Loucy (cell line): ENCODE measurements around the gene BPIFB2.

Experiments used
- H2AFZ ChIP-seq: fragments of 200-600 bp; sonication (generic); 2 replicates; pipeline ENCODE4 v1.6.0; 2016; ENCODE audit warnings: antibody characterized with exemption, mild to moderate bottlenecking, low read length, moderate library complexity
- H3F3A ChIP-seq: fragments of 200-600 bp; 2 replicates; pipeline ENCODE4 v1.6.0; 2016; ENCODE audit warnings: antibody characterized with exemption, low read depth, mild to moderate bottlenecking
- H3K27me3 ChIP-seq: fragments of 200-600 bp; sonication (generic); 2 replicates; pipeline ENCODE4 v1.6.1; 2014; ENCODE audit warnings: low read length, mild to moderate bottlenecking; ENCODE audit not compliant: insufficient read depth, poor library complexity, severe bottlenecking
- H3K36me3 ChIP-seq: fragments of 200-600 bp; sonication (generic); 2 replicates; pipeline ENCODE4 v1.6.1; 2016; ENCODE audit warnings: low read length; ENCODE audit not compliant: insufficient read depth
- H3K4me1 ChIP-seq: fragments of 200-600 bp; sonication (generic); 2 replicates; pipeline ENCODE4 v1.5.1; 2014; ENCODE audit warnings: low read length, mild to moderate bottlenecking; ENCODE audit not compliant: insufficient read depth, poor library complexity, severe bottlenecking
- H3K4me2 ChIP-seq: fragments of 200-600 bp; sonication (generic); 2 replicates; pipeline ENCODE4 v1.6.0; 2014; ENCODE audit warnings: antibody characterized with exemption, low read length, low read depth, mild to moderate bottlenecking; ENCODE audit not compliant: poor library complexity, severe bottlenecking
- H3K4me3 ChIP-seq: fragments of 200-600 bp; sonication (generic); 2 replicates; pipeline ENCODE4 v1.5.1; 2014; ENCODE audit warnings: low read length, mild to moderate bottlenecking, mixed read lengths; ENCODE audit not compliant: poor library complexity, severe bottlenecking
- H3K79me2 ChIP-seq: fragments of 200-600 bp; sonication (generic); 2 replicates; pipeline ENCODE4 v1.6.1; 2014; ENCODE audit warnings: low read length; ENCODE audit not compliant: insufficient read depth
- H3K9ac ChIP-seq: fragments of 200-600 bp; sonication (generic); 2 replicates; pipeline ENCODE4 v1.6.0; 2014; ENCODE audit warnings: mild to moderate bottlenecking, low read depth, low read length, moderate library complexity; ENCODE audit not compliant: poor library complexity, severe bottlenecking
- H3K9me2 ChIP-seq: fragments of 200-600 bp; sonication (generic); replicated peaks from 2 replicates; pipeline ENCODE4 v1.6.1; 2016; ENCODE audit warnings: low read depth, low read length, mixed read lengths
- H3K9me3 ChIP-seq: fragments of 200-600 bp; sonication (generic); 2 replicates; pipeline ENCODE4 v1.6.1; 2014; ENCODE audit warnings: mild to moderate bottlenecking, antibody characterized with exemption, low read length, low read depth; ENCODE audit not compliant: insufficient read depth
- H4K20me1 ChIP-seq: fragments of 200-600 bp; sonication (generic); 2 replicates; pipeline ENCODE4 v1.6.0; 2014; ENCODE audit warnings: antibody characterized with exemption, low read length, mild to moderate bottlenecking; ENCODE audit not compliant: insufficient read depth, poor library complexity, severe bottlenecking
- CTCF ChIP-seq: fragments of 200-600 bp; sonication (generic); conservative IDR thresholded peaks from 2 replicates; pipeline ENCODE4 v1.5.1; 2014; ENCODE audit warnings: mild to moderate bottlenecking, antibody characterized with exemption, low read length
- EZH2phosphoT487 ChIP-seq: fragments of 200-600 bp; IDR thresholded peaks from 2 replicates; pipeline ENCODE4 v1.6.1; 2018; ENCODE audit warnings: antibody characterized with exemption, mild to moderate bottlenecking, moderate library complexity, borderline replicate concordance

Gene BPIFB2

GRCh38 chr20:33059136-33059535, 51.6 kb downstream of the BPIFB2 start:
- H3K9me3 ChIP-seq = no peaks in the 10 kb centered on the region
- TF ChIP-seq CTCF = no peak
- no peak for TF ChIP-seq EZH2phosphoT487
- H3K4me2 ChIP-seq = no peak overlapping the region
- no peaks in the 10 kb centered on the region for H4K20me1 ChIP-seq
- H3F3A ChIP-seq = no peaks in the 10 kb centered on the region
- no peak overlapping the region for H3K4me3 ChIP-seq
- H3K79me2 ChIP-seq = no peaks in the 10 kb centered on the region
- no peaks in the 10 kb centered on the region for H3K4me1 ChIP-seq
- no peak overlapping the region for H3K9ac ChIP-seq
- H3K36me3 ChIP-seq = no peaks in the 10 kb centered on the region
- H2AFZ ChIP-seq = no peak overlapping the region
- no peaks in the 10 kb centered on the region for H3K27me3 ChIP-seq
- H3K9me2 ChIP-seq = no peaks in the 10 kb centered on the region

DNA sequence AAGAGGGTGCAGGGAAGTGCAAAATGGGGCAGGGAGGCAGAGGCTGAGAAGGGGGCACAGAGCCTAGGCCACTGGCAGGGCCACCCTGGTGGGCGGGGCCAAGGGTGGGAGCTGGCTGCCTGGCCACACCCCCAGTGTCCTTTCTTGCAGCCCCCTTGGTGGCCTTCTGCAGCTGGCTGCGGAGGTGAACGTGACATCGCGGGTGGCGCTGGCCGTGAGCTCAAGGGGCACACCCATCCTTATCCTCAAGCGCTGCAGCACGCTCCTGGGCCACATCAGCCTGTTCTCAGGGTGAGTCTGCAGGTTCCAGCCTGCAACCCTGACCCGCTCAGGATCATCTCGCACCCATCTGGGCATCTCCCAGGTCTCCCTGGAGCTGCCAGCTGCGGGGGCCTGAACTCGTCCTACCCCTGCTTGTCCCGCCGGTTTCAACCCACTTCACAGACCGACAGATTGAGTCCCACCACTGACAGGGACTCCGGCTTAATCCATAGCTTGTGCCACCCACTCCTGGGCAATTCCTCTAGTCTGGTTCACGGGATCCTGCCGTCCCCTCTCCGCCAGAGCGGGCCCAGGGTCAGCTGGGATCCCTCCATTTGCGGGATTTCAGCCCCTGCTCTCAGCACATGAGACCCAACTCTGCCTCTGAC, 52.4 kb downstream of the BPIFB2 start:
- no peaks in the 10 kb centered on the region for H3K27me3 ChIP-seq
- no peak overlapping the region for H3K4me2 ChIP-seq
- H2AFZ ChIP-seq = no peak overlapping the region
- H3K9ac ChIP-seq = no peak overlapping the region
- no peaks in the 10 kb centered on the region for H3K9me2 ChIP-seq
- H3K36me3 ChIP-seq = no peaks in the 10 kb centered on the region
- H3K9me3 ChIP-seq = no peaks in the 10 kb centered on the region
- H3K4me1 ChIP-seq = no peaks in the 10 kb centered on the region
- H4K20me1 ChIP-seq = no peaks in the 10 kb centered on the region
- H3K4me3 ChIP-seq = no peak overlapping the region
- no peak for TF ChIP-seq EZH2phosphoT487
- no peak for TF ChIP-seq CTCF
- no peaks in the 10 kb centered on the region for H3F3A ChIP-seq
- H3K79me2 ChIP-seq = no peaks in the 10 kb centered on the region

- no peaks in the 10 kb centered on the region for H3K4me1 ChIP-seq
- no peaks in the 10 kb centered on the region for H3K79me2 ChIP-seq
- H3F3A ChIP-seq = no peaks in the 10 kb centered on the region
- TF ChIP-seq EZH2phosphoT487 (no peak), CTCF (no peak)
- H3K36me3 ChIP-seq = no peaks in the 10 kb centered on the region
- no peak overlapping the region for H3K4me3 ChIP-seq
- H2AFZ ChIP-seq = no peak overlapping the region
- H3K9me3 ChIP-seq = no peaks in the 10 kb centered on the region
- H3K9ac ChIP-seq = no peak overlapping the region
- no peak overlapping the region for H3K4me2 ChIP-seq
- H3K27me3 ChIP-seq = no peaks in the 10 kb centered on the region
- no peaks in the 10 kb centered on the region for H4K20me1 ChIP-seq
- H3K9me2 ChIP-seq = no peaks in the 10 kb centered on the region
Observed at GRCh38 chr20:33061658-33062028, 54.1 kb downstream of the BPIFB2 start.
